IMR-90 (cell line): Measurements from ENCODE around the gene SLC1A5. TPM values are rescaled to one million over a fixed set of nuclear protein-coding genes. Genes with fewer than 3 reads are reported as not detected.

ENCODE experiments used
- ATAC-seq: fragments of 200-7000 bp; cut with Tn5 transposase; 2 replicates; pipeline ENCODE4 v1.9.1; 2020; ENCODE audit warnings: low read depth, mild to moderate bottlenecking, moderate library complexity
- BruUV-seq: library from RNA; stranded (reverse); fragments of 400-500 nt; replicated peaks from 2 replicates; lab custom pipeline; 2021; lab: Mats Ljungman, UMichigan
- CTCF ChIA-PET: fragments of 300-600 bp; formaldehyde crosslinking; extraction: SDS; loops from one replicate; lab custom pipeline; 2021; ENCODE audit warnings: antibody characterized with exemption; lab: Yijun Ruan, JAX
- POLR2A ChIA-PET: fragments of 300-600 bp; sonication (Branson Sonifier 250); formaldehyde crosslinking; loops from one replicate; lab custom pipeline; 2022; ENCODE audit warnings: antibody characterized with exemption; ENCODE audit not compliant: unreplicated experiment; lab: Charles Lee
- DNase-seq: peaks from one replicate; pipeline ENCODE4 v3.0.0; 2013
- H2AFZ ChIP-seq: replicated peaks from 2 replicates; pipeline ENCODE3; 2013; ENCODE audit warnings: low read length, mild to moderate bottlenecking; ENCODE audit not compliant: poor library complexity
- H2AK5ac ChIP-seq: 2 replicates; pipeline ENCODE4 v1.6.1; 2013; ENCODE audit warnings: low read depth, low read length, inconsistent platforms
- H2AK9ac ChIP-seq: replicated peaks from 2 replicates; pipeline ENCODE3; 2013; ENCODE audit warnings: mild to moderate bottlenecking, low read depth, low read length, moderate library complexity; ENCODE audit not compliant: poor library complexity
- H2BK120ac ChIP-seq: 2 replicates; pipeline ENCODE4 v1.6.1; 2013; ENCODE audit warnings: low read depth, low read length, inconsistent platforms
- H2BK15ac ChIP-seq: 3 replicates; pipeline ENCODE4 v1.6.1; 2013; ENCODE audit warnings: low read depth, low read length, inconsistent platforms
- H2BK20ac ChIP-seq: 2 replicates; pipeline ENCODE4 v1.6.1; 2013; ENCODE audit warnings: low read depth, mild to moderate bottlenecking, inconsistent platforms, low read length, moderate library complexity
- H2BK5ac ChIP-seq: 2 replicates; pipeline ENCODE4 v1.6.1; 2013; ENCODE audit warnings: mild to moderate bottlenecking, low read depth, low read length, inconsistent platforms; ENCODE audit not compliant: poor library complexity, severe bottlenecking
- H3K14ac ChIP-seq: replicated peaks from 2 replicates; pipeline ENCODE4 v1.6.1; 2013; ENCODE audit warnings: low read depth, low read length, inconsistent platforms
- H3K18ac ChIP-seq: 2 replicates; pipeline ENCODE4 v1.6.1; 2013; ENCODE audit warnings: low read depth, low read length, control low read depth
- H3K23ac ChIP-seq: 2 replicates; pipeline ENCODE4 v1.6.1; 2013; ENCODE audit warnings: low read depth, low read length, inconsistent platforms
- H3K27ac ChIP-seq: 2 replicates; pipeline ENCODE4 v1.5.1; 2013; ENCODE audit warnings: mild to moderate bottlenecking, control low read depth, low read length; ENCODE audit not compliant: insufficient read depth
- H3K27me3 ChIP-seq: 2 replicates; pipeline ENCODE4 v1.6.1; 2013; ENCODE audit warnings: low read length; ENCODE audit not compliant: control insufficient read depth, insufficient read depth
- H3K36me3 ChIP-seq: 2 replicates; pipeline ENCODE4 v1.6.1; 2013; ENCODE audit warnings: low read length, mixed read lengths; ENCODE audit not compliant: control insufficient read depth, insufficient read depth
- H3K4ac ChIP-seq: 2 replicates; pipeline ENCODE4 v1.6.1; 2013; ENCODE audit warnings: low read depth, low read length, inconsistent platforms
- H3K4me1 ChIP-seq: 2 replicates; pipeline ENCODE4 v1.6.1; 2013; ENCODE audit warnings: low read length, mixed read lengths; ENCODE audit not compliant: control insufficient read depth, insufficient read depth
- H3K4me2 ChIP-seq: 2 replicates; pipeline ENCODE4 v1.6.1; 2013; ENCODE audit warnings: low read depth, mild to moderate bottlenecking, control low read depth, low read length, moderate library complexity
- H3K4me3 ChIP-seq: 2 replicates; pipeline ENCODE4 v1.5.1; 2013; ENCODE audit warnings: low read depth, mild to moderate bottlenecking, control low read depth, low read length, moderate library complexity; ENCODE audit not compliant: insufficient read depth
- H3K56ac ChIP-seq: 2 replicates; pipeline ENCODE4 v1.6.1; 2013; ENCODE audit warnings: low read length, inconsistent platforms; ENCODE audit not compliant: insufficient read depth; ENCODE audit errors: extremely low read depth
- H3K79me1 ChIP-seq, 2 experiments: 2 replicates each; pipeline ENCODE4 v1.6.1; 2013; ENCODE audit warnings: low read length in 2 of 2, inconsistent platforms in 1 of 2, low read depth in 1 of 2
- H3K9ac ChIP-seq: 2 replicates; pipeline ENCODE4 v1.6.1; 2013; ENCODE audit warnings: low read depth, low read length, control low read depth
- H3K9me1 ChIP-seq: 2 replicates; pipeline ENCODE4 v1.6.1; 2013; ENCODE audit warnings: low read length, inconsistent platforms; ENCODE audit not compliant: insufficient read depth
- H3K9me3 ChIP-seq: 2 replicates; pipeline ENCODE4 v1.6.1; 2013; ENCODE audit warnings: low read length; ENCODE audit not compliant: control insufficient read depth, insufficient read depth
- H4K20me1 ChIP-seq: 2 replicates; pipeline ENCODE4 v1.6.1; 2013; ENCODE audit warnings: low read length, inconsistent platforms; ENCODE audit not compliant: insufficient read depth
- H4K5ac ChIP-seq: 2 replicates; pipeline ENCODE4 v1.6.1; 2013; ENCODE audit warnings: mild to moderate bottlenecking, low read depth, low read length, control low read depth
- H4K8ac ChIP-seq, 2 experiments: 2 replicates each; pipeline ENCODE4 v1.6.1; 2013; ENCODE audit warnings: low read depth in 2 of 2, low read length in 2 of 2, control low read depth in 1 of 2, inconsistent platforms in 1 of 2
- H4K91ac ChIP-seq: 2 replicates; pipeline ENCODE4 v1.6.1; 2013; ENCODE audit warnings: low read depth, low read length, inconsistent platforms; ENCODE audit not compliant: insufficient read depth
- RCOR1 ChIP-seq: IDR thresholded peaks from 2 replicates; pipeline ENCODE4 v1.6.1; 2012; ENCODE audit warnings: mild to moderate bottlenecking, low read length, improper control_type of control experiment; ENCODE audit not compliant: insufficient replicate concordance
- USF2 ChIP-seq: fragments of 150-350 bp; IDR thresholded peaks from 2 replicates; pipeline ENCODE4 v1.6.1; 2017; ENCODE audit warnings: mild to moderate bottlenecking, antibody characterized with exemption, low read length, low read depth
- WGBS, 2 experiments: methylation state at CpG; one replicate each; pipeline versions ENCODE4 v1.1.5 to v1.1.7; 2013; ENCODE audit warnings: missing lambda C conversion rate in 2 of 2; ENCODE audit not compliant: insufficient read length in 1 of 2; ENCODE audit errors: extremely low coverage in 2 of 2; 5-methylcytosine and 5-hydroxymethylcytosine counted together
- dilution Hi-C: fragments of 300-500 bp; cut with HindIII; formaldehyde crosslinking; loops from one replicate; pipeline ENCODE4 v1.14.3; 2018; ENCODE audit warnings: low sequenced_read_pairs; ENCODE audit not compliant: unreplicated experiment
- in situ Hi-C: fragments of 300-500 bp; cut with MboI; formaldehyde crosslinking; loops from 3 replicates; pipeline ENCODE4 v1.14.3; 2019; ENCODE audit warnings: low sequenced_read_pairs, inconsistent platforms, mixed read lengths
- intact Hi-C: fragments of 100-400 bp; cut with micrococcal nuclease; formaldehyde crosslinking; loops from 2 replicates; pipeline ENCODE4 v1.10.0; 2022
- polyA plus RNA-seq, 3 experiments: library from polyadenylated mRNA; depleted of rRNA; stranded (reverse); fragments of >200 nt; gene quantifications; 2 replicates each; pipeline ENCODE4 v1.2.3, GENCODE V29; 2012; ENCODE audit warnings: low replicate concordance in 1 of 3
- total RNA-seq: library from RNA; depleted of rRNA; stranded (reverse); fragments of >200 nt; gene quantifications from 2 replicates; pipeline ENCODE4 v1.2.3, GENCODE V29; 2012

Gene SLC1A5
- total and polyA plus RNA-seq, 2 of the 4 experiments (the other 2 are of a cell fraction), result 142 to 171 TPM

- ATAC-seq (no peak), DNase-seq (no peak)
- H4K5ac ChIP-seq, result no peak overlapping the region
- H3K9me1 ChIP-seq, result 0 out of 2 replicates have a peak, but pooled peaks cover 3% of the 10 kb centered on the region
- no peak overlapping the region for H2AK5ac ChIP-seq
- no peaks in the 10 kb centered on the region for H3K9me3 ChIP-seq
- H3K4me3 ChIP-seq, result no peak overlapping the region
- no peak overlapping the region for H2AK9ac ChIP-seq
- H3K36me3 ChIP-seq, result peaks cover 31% of the 10 kb centered on the region
- H3K79me1 ChIP-seq, result peaks cover 10 to 38% of the 10 kb centered on the region in 2 experiments
- no peak overlapping the region for H2BK20ac ChIP-seq
- no peaks in the 10 kb centered on the region for H3K27me3 ChIP-seq
- TF ChIP-seq RCOR1 (no peak), USF2 (no peak)
- peaks cover 25% of the 10 kb centered on the region for H4K20me1 ChIP-seq
- no peak overlapping the region for H3K9ac ChIP-seq
- H2BK5ac ChIP-seq, result no peak overlapping the region
- no peak overlapping the region for H3K56ac ChIP-seq
- TSS peak; percentile 61 for BruUV-seq
- intact Hi-C loops, result no loop called here
- H3K14ac ChIP-seq, result no peak overlapping the region
- peaks cover 7% of the 10 kb centered on the region for H3K4me1 ChIP-seq
- in situ Hi-C loops, result no loop called here
- H3K4ac ChIP-seq, result no peak overlapping the region
- WGBS, 2 experiments, result 84% methylated on average over 12 of the region's 20 CpGs; no CpG with 5 or more reads in 1 of the 2 experiments
- H3K27ac ChIP-seq, result no peak overlapping the region
- ChIA-PET POLR2A (no interaction called here), CTCF (no interaction called here)
- H4K91ac ChIP-seq, result no peak overlapping the region
- no peak overlapping the region for H3K18ac ChIP-seq
- H4K8ac ChIP-seq, result no peak overlapping the region
- H3K4me2 ChIP-seq, result no peak overlapping the region
- no peak overlapping the region for H3K23ac ChIP-seq
- no peak overlapping the region for H2BK120ac ChIP-seq
- dilution Hi-C loops, result no loop called here
- H2AFZ ChIP-seq, result no peak overlapping the region
- H2BK15ac ChIP-seq, result no peak overlapping the region
Measured at GRCh38 chr19:46838160-46838559, 49.8 kb upstream of the SLC1A5 start.
